ENCODE measurements around the gene ECM2. TPM values are rescaled to one million over a fixed set of nuclear protein-coding genes. Genes with fewer than 3 reads are reported as not detected.
A peak's percentile ranks its signal among the peaks of the same experiment; 100 is the strongest.

Gene ECM2
- total RNA-seq, 1 donor from 2014 or later: 9.4 TPM

DNA sequence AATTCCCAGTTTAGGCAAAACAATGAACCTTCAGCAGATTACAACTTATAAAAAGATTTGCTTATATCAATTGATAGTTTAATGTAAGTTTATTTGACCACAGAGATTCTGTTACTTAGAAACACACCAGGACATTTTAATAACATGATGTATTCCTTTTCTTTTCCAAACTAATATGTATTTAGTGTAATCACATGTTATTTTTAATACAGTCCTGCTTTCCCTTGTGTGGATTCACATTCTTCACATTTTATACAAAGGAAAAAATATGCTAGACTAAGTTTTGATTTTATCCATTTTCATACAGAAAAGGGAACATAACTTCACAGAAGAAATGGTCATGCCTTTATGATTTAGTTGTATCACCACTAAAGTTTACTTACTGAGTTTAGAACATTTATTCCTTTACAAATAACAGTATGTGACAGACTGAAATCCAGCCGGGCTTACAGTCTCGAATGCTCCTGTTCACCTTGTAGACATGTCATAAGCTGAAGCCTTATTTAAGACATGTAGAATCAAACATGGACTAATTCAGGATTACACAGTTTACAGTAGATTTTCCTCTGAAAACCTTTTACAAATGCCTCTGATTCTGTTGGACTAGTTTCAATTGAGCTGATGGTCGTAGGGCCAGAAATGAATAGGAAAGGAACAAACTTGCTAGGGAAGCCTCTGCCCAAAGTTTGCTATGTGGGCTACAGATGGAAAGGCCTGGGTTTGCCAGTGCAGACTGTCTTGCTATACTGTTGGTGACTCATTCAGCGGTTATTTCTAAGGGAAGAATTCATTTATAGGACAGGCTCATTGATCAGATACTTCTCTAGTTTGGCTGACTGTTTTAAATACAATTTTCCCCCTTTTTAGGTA is 46.9 kb downstream of the ECM2 start:
- H3K4me1 ChIP-seq: peaks cover 10% of the 10 kb centered on the region
- H3K36me3 ChIP-seq: no peaks in the 10 kb centered on the region
- no peaks in the 10 kb centered on the region for H3K27me3 ChIP-seq (ENCODE audit: low read depth)
- H3K4me3 ChIP-seq: no peak overlapping the region
- no peak for ATAC-seq
- no peaks in the 10 kb centered on the region for H3K9me3 ChIP-seq
- intact Hi-C loops (cut with DNase I): no loop called here
- TF ChIP-seq, protein P1, sequence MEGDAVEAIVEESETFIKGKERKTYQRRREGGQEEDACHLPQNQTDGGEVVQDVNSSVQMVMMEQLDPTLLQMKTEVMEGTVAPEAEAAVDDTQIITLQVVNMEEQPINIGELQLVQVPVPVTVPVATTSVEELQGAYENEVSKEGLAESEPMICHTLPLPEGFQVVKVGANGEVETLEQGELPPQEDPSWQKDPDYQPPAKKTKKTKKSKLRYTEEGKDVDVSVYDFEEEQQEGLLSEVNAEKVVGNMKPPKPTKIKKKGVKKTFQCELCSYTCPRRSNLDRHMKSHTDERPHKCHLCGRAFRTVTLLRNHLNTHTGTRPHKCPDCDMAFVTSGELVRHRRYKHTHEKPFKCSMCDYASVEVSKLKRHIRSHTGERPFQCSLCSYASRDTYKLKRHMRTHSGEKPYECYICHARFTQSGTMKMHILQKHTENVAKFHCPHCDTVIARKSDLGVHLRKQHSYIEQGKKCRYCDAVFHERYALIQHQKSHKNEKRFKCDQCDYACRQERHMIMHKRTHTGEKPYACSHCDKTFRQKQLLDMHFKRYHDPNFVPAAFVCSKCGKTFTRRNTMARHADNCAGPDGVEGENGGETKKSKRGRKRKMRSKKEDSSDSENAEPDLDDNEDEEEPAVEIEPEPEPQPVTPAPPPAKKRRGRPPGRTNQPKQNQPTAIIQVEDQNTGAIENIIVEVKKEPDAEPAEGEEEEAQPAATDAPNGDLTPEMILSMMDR (IDR thresholded peaks at IDR 0.05): no peak
- DNase-seq: no peak
- peak overlapping the region; percentile 10 for H3K27ac ChIP-seq

DNA sequence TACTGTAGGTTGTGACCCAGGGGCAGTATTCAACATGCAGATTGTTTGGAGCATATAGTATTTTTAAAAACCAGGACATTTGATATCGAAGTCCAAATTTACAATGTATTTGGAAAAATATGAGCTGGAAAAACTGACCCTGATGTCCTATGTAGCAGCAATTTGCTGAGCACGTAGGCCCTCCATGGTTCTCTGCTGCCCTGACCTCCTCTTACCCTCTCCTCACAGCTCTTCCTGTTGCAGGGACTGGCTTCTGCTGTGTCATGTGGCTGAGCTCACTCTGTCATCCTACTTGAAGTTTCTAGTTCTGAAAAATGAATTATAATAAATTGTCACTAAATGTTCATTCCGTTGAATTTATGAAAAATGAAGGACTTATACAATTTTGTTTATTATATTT is 49.4 kb downstream of the ECM2 start:
- H3K36me3 ChIP-seq: no peaks in the 10 kb centered on the region
- DNase-seq: no peak
- ATAC-seq: no peak
- no peaks in the 10 kb centered on the region for H3K27me3 ChIP-seq (ENCODE audit: low read depth)
- H3K4me3 ChIP-seq: no peak overlapping the region
- H3K4me1 ChIP-seq: peaks cover 18% of the 10 kb centered on the region
- TF ChIP-seq, protein P1 (IDR thresholded peaks at IDR 0.05): no peak
- intact Hi-C loops (cut with DNase I): no loop called here
- H3K9me3 ChIP-seq: no peaks in the 10 kb centered on the region
- no peak overlapping the region for H3K27ac ChIP-seq

DNA sequence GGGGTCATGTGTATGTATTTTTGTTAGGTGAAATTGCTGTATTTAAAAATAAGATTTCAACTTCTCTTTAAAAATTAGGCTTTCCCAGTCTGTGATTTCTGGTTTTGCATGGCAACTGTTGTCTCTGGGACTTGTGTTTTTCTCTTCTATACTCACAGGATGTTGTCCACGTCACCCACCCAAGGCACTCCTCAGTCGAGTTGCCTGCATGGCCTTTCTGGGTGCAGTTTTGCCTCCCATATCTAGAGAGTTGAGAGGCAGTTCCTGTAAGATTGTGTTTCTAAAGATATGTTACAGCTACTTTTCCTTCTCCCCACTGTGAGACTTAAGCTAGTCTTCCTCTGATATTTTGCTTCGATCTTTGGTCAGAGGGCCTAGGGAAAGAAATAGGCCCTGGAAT is 51.2 kb downstream of the ECM2 start:
- Histone ChIP-seq H3K4me1 (peaks cover 24% of the 10 kb centered on the region), H3K27me3 (ENCODE audit: low read depth) (no peaks in the 10 kb centered on the region), H3K36me3 (no peaks in the 10 kb centered on the region), H3K27ac (no peak overlapping the region), H3K9me3 (no peaks in the 10 kb centered on the region), H3K4me3 (no peak overlapping the region)
- no peak for DNase-seq
- intact Hi-C loops (cut with DNase I): no loop called here
- TF ChIP-seq, protein P1 (IDR thresholded peaks at IDR 0.05): no peak
- no peak for ATAC-seq

DNA sequence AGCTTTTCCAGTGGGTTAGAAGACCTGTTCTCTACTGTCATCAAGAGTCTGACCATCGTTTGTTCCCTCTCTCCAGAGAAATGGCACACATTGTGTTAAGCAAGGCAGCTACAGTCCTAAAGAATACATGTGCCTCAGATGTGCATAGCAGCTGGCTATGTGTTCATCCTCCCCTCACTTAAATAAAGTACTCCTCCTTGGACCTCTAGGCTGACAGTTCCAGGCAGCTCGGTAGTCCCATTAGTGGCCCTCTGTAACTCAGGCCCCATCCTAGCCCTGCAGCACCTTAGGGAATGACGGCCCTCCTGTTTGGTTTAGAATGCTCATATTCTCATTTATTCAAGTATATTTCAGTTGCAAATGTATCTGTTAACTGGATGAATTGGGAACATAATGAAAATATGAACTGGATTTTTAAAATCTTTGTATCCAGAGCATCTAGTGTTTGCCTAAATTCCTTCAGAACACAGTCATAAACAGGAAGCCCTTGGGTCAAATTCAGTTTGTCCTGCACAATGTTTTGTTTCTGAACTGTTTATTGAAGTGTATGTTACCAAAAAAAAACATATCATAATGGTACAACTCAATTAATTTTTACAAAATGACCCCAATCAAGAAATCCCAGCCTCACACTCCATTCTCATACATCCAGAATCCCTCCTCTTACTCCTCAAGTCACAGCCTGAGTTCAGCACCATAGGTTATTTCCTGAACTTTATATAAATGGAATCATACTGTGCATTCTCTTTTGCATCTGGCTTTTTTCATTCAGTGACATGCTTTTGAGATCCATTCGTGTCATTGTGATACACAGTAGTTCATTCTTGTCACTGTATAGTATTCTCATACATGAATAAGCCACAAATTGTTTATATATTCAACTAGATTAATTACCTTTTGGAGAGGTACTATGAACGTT is 51.9 kb downstream of the ECM2 start:
- Histone ChIP-seq H3K27ac (peak overlapping the region; percentile 53), H3K36me3 (no peaks in the 10 kb centered on the region), H3K4me3 (no peak overlapping the region), H3K4me1 (peaks cover 23% of the 10 kb centered on the region), H3K9me3 (no peaks in the 10 kb centered on the region), H3K27me3 (ENCODE audit: low read depth) (no peaks in the 10 kb centered on the region)
- TF ChIP-seq, protein P1 (IDR thresholded peaks at IDR 0.05): no peak
- ATAC-seq (no peak), DNase-seq (no peak)
- intact Hi-C loops (cut with DNase I): no loop called here

DNA sequence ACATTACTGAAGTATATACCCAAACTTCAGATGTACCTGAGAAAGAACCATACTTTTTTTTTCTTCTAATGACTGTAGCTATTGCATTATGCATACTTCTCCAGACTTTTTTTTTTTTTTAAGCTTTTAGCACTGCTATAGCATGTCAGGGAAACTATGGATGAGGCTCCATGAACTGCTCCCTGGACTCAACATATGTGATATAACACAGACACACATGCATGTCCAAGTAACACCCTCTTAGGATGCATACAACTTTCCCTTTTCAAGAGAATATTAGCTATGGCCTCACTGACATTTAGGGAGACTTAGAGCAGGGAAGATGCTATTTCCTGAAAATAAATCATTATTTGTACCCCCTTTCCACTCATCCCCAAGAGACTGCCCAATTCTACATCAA is 53.0 kb downstream of the ECM2 start:
- no peak overlapping the region for H3K27ac ChIP-seq
- no peaks in the 10 kb centered on the region for H3K36me3 ChIP-seq
- H3K4me3 ChIP-seq: no peak overlapping the region
- ATAC-seq (no peak), DNase-seq (no peak)
- no peaks in the 10 kb centered on the region for H3K9me3 ChIP-seq
- TF ChIP-seq, protein P1 (IDR thresholded peaks at IDR 0.05): no peak
- intact Hi-C loops (cut with DNase I): no loop called here
- no peaks in the 10 kb centered on the region for H3K27me3 ChIP-seq (ENCODE audit: low read depth)
- peaks cover 23% of the 10 kb centered on the region for H3K4me1 ChIP-seq
